Spleen (tissue), 11 donors: ENCODE results near the gene ITGAV. TPM values are rescaled to one million over a fixed set of nuclear protein-coding genes. Genes with fewer than 3 reads are reported as not detected.
A peak's percentile ranks its signal among the peaks of the same experiment; 100 is the strongest.

Experiments
- DNase-seq: peaks from one replicate; pipeline ENCODE4 v3.0.0-alpha.2; 2020
- H3K27ac ChIP-seq, 8 donors: fragments of 200-600 bp; sonication (generic) in 7 of 8; 1 replicate in 4 of 8; 2 replicates in 4 of 8; pipeline versions ENCODE4 v1.5.0 to v1.8.0; 2016 to 2021; ENCODE audit warnings: inconsistent platforms in 4 of 8, mild to moderate bottlenecking in 4 of 8, moderate library complexity in 1 of 8
- H3K27me3 ChIP-seq, 7 donors: fragments of 200-600 bp; sonication (generic) in 6 of 7; replicated peaks in 1 of 7; 1 replicate in 4 of 7; 2 replicates in 3 of 7; pipeline versions ENCODE4 v1.5.0 to v1.8.0; 2016 to 2021; ENCODE audit warnings: inconsistent platforms in 3 of 7, mild to moderate bottlenecking in 1 of 7
- H3K36me3 ChIP-seq, 6 donors: fragments of 200-600 bp; sonication (generic) in 5 of 6; 1 replicate in 4 of 6; 2 replicates in 2 of 6; pipeline versions ENCODE4 v1.5.0 to v1.8.0; 2016 to 2021; ENCODE audit warnings: inconsistent platforms in 2 of 6
- H3K4me1 ChIP-seq, 6 donors: fragments of 200-600 bp; sonication (generic) in 5 of 6; 1 replicate in 3 of 6; 2 replicates in 3 of 6; pipeline versions ENCODE4 v1.5.0 to v1.8.0; 2016 to 2021; ENCODE audit warnings: inconsistent platforms in 3 of 6
- H3K4me3 ChIP-seq, 8 donors: fragments of 200-600 bp; sonication (generic) in 7 of 8; 1 replicate in 4 of 8; 2 replicates in 4 of 8; pipeline versions ENCODE4 v1.5.0 to v1.8.0; 2016 to 2021; ENCODE audit warnings: inconsistent platforms in 4 of 8, mild to moderate bottlenecking in 4 of 8, moderate library complexity in 2 of 8
- H3K9me3 ChIP-seq, 8 donors: fragments of 200-600 bp; sonication (generic) in 7 of 8; 1 replicate in 4 of 8; 2 replicates in 4 of 8; pipeline versions ENCODE4 v1.5.0 to v1.8.0; 2016 to 2021; ENCODE audit warnings: inconsistent platforms in 4 of 8
- CTCF ChIP-seq, 11 experiments: fragments of 200-600 bp in 7 of 11; fragments of 450-650 bp in 4 of 11; sonication (generic) in 4 of 11; IDR thresholded peaks in 8 of 11; conservative IDR thresholded peaks in 3 of 11; 1 replicate in 7 of 11; 2 replicates in 4 of 11; pipeline versions ENCODE4 v1.4.0 to v1.8.0; 2016 to 2021; ENCODE audit warnings: antibody characterized with exemption in 11 of 11, inconsistent platforms in 4 of 11, mild to moderate bottlenecking in 1 of 11
- POLR2A ChIP-seq, 3 donors: fragments of 450-650 bp; IDR thresholded peaks; one replicate each; pipeline ENCODE4 v1.5.1; 2017; ENCODE audit warnings: antibody characterized with exemption in 3 of 3, mild to moderate bottlenecking in 1 of 3
- POLR2AphosphoS5 ChIP-seq, 3 donors: sonication (generic); formaldehyde crosslinking; IDR thresholded peaks; one replicate each; pipeline ENCODE4 v1.5.1; 2017; ENCODE audit warnings: antibody characterized with exemption in 3 of 3
- WGBS, 5 donors: extraction: QIAGEN DNeasy Blood & Tissue Kit in 3 of 5; methylation state at CpG; one replicate each; pipeline versions ENCODE4 v1.1.5 to v1.1.7; 2013 to 2018; 5-methylcytosine and 5-hydroxymethylcytosine counted together
- intact Hi-C: fragments of 100-400 bp; cut with DNase I; formaldehyde crosslinking; loops from one replicate; pipeline ENCODE4 v1.15.0; 2023; ENCODE audit warnings: low total_unique reads
- polyA plus RNA-seq, 3 donors: library from polyadenylated mRNA; stranded (reverse); fragments of 200-250 nt; gene quantifications; one replicate each; pipeline ENCODE4 v1.2.1, GENCODE V29; 2013
- total RNA-seq, 7 donors: library from RNA; depleted of rRNA in 3 of 7; stranded (reverse); fragments of >200 nt in 3 of 7; fragmentation: NEBNext Ultra II Directional in 4 of 7; extraction: Animal tissue kit (Norgen Biotek cat#: 25700) in 4 of 7; gene quantifications; one replicate each; pipeline versions ENCODE4 v1.1.0 to v1.2.1, GENCODE V29; 2016 to 2021
- donor health status: healthy with polysubstance abuse.
- donor health status: DM: no; HTN: no; CAD: no; lungs with moderate emphysema.
- donor health status: DM: no; HTN: no; CAD: no.
- donor health status: Bipolar disorder and iron deficiency.
- donor health status: healthy.
- donor health status: DM: no; HTN: no; CAD: no.
- donor health status: DM: yes; HTN: yes; CAD: no.

Gene ITGAV
- total and polyA plus RNA-seq, 10 donors: 5.6 to 85.4 (median 60.8) TPM

- Histone ChIP-seq H3K9me3 (no peaks in the 10 kb centered on the region), H3K36me3 (peaks cover 0 to 69% (median 18%) of the 10 kb centered on the region in 6 donors), H3K4me1 (peaks cover 0 to 21% (median 0%) of the 10 kb centered on the region in 6 donors), H3K27ac (no peak overlapping the region), H3K4me3 (no peak overlapping the region), H3K27me3 (no peaks in the 10 kb centered on the region)
- TF ChIP-seq CTCF (IDR thresholded peaks at IDR 0.05 in 8 of 11, conservative IDR thresholded peaks at IDR 0.05 in 3 of 11): no peak
- intact Hi-C loops: loop anchor here (5.0 kb wide), 1 partner anchor 138 kb away; no protein-coding TSS in a partner anchor
- DNase-seq: no peak
Observed at GRCh38 chr2:186639939-186640338, 50.1 kb downstream of the ITGAV start.

- Histone ChIP-seq H3K27me3 (no peaks in the 10 kb centered on the region), H3K9me3 (no peaks in the 10 kb centered on the region), H3K36me3 (peaks cover 0 to 76% (median 18%) of the 10 kb centered on the region in 6 donors), H3K4me1 (peaks cover 0 to 21% (median 0%) of the 10 kb centered on the region in 6 donors), H3K4me3 (no peak overlapping the region), H3K27ac (peak overlapping the region in 1 of 8 donors; percentile 6)
- TF ChIP-seq CTCF (IDR thresholded peaks at IDR 0.05 in 8 of 11, conservative IDR thresholded peaks at IDR 0.05 in 3 of 11) (no peak), POLR2AphosphoS5 (IDR thresholded peaks at IDR 0.05) (no peak), POLR2A (IDR thresholded peaks at IDR 0.05) (no peak)
- intact Hi-C loops: loop anchor here (5.0 kb wide), 1 partner anchor 139 kb away; no protein-coding TSS in a partner anchor
- 72 to 81% (median 76%) methylated on average over 4 of the region's 4 CpGs for WGBS, 5 donors
- DNase-seq: no peak
Observed at GRCh38 chr2:186641132-186641806, 51.4 kb downstream of the ITGAV start.

- Histone ChIP-seq H3K36me3 (peaks cover 0 to 81% (median 20%) of the 10 kb centered on the region in 6 donors), H3K4me3 (no peak overlapping the region), H3K9me3 (no peaks in the 10 kb centered on the region), H3K27ac (peak overlapping the region in 1 of 8 donors; percentile 6), H3K4me1 (peaks cover 0 to 17% (median 0%) of the 10 kb centered on the region in 6 donors), H3K27me3 (no peaks in the 10 kb centered on the region)
- intact Hi-C loops: loop anchor here (5.0 kb wide), 1 partner anchor 140 kb away; no protein-coding TSS in a partner anchor
- 91 to 95% (median 93%) methylated on average over 2 of the region's 2 CpGs for whole genome bisulfite sequencing, 5 donors
- no peak for TF ChIP-seq POLR2AphosphoS5 (IDR thresholded peaks at IDR 0.05)
- peak in 10 of 11 experiments; percentile 5 to 68 (median 56) for TF ChIP-seq CTCF (IDR thresholded peaks at IDR 0.05 in 8 of 11, conservative IDR thresholded peaks at IDR 0.05 in 3 of 11)
- no peak for DNase-seq
Observed at GRCh38 chr2:186641807-186642321, 52.0 kb downstream of the ITGAV start.

- Histone ChIP-seq H3K27me3 (no peaks in the 10 kb centered on the region), H3K27ac (no peak overlapping the region), H3K36me3 (peaks cover 0 to 92% (median 22%) of the 10 kb centered on the region in 6 donors), H3K9me3 (no peaks in the 10 kb centered on the region), H3K4me3 (no peak overlapping the region), H3K4me1 (no peaks in the 10 kb centered on the region)
- WGBS, 5 donors: 86 to 96% (median 92%) methylated on average over 5 of the region's 5 CpGs
- no peak for DNase-seq
- intact Hi-C loops: loop anchor here (5.0 kb wide), 1 partner anchor 142 kb away; no protein-coding TSS in a partner anchor
- no peak for TF ChIP-seq POLR2AphosphoS5 (IDR thresholded peaks at IDR 0.05)
- TF ChIP-seq POLR2A (IDR thresholded peaks at IDR 0.05): no peak
- no peak for TF ChIP-seq CTCF (IDR thresholded peaks at IDR 0.05 in 8 of 11, conservative IDR thresholded peaks at IDR 0.05 in 3 of 11)
Observed at GRCh38 chr2:186644791-186645190, 54.9 kb downstream of the ITGAV start.
